GM23338 (cell line): ENCODE data around the gene DIAPH3.

Experiments used
- EZH2 ChIP-seq: fragments of 200-600 bp; sonication (generic); IDR thresholded peaks from one replicate; pipeline ENCODE4 v1.8.0; 2017; ENCODE audit warnings: antibody characterized with exemption, mild to moderate bottlenecking, low read depth; ENCODE audit not compliant: unreplicated experiment
- EZH2phosphoT487 ChIP-seq: fragments of 200-600 bp; sonication (generic); IDR thresholded peaks from one replicate; pipeline ENCODE4 v1.8.1; 2018; ENCODE audit warnings: antibody characterized with exemption; ENCODE audit not compliant: unreplicated experiment
- NANOG ChIP-seq: IDR thresholded peaks from 2 replicates; pipeline ENCODE4 v1.6.1; 2016; ENCODE audit warnings: antibody characterized with exemption, borderline replicate concordance
- POLR2AphosphoS5 ChIP-seq: IDR thresholded peaks from 2 replicates; pipeline ENCODE4 v1.6.1; 2016; ENCODE audit warnings: antibody characterized with exemption, low read depth
- TF ChIP-seq, protein P1 (sequence below), 2 experiments: fragments of 200-600 bp in 1 of 2; sonication (generic) in 1 of 2; conservative IDR thresholded peaks; 2 replicates each; pipeline versions ENCODE4 v1.5.1 to v1.6.1; 2016 to 2017; ENCODE audit warnings: antibody characterized with exemption in 2 of 2, low read depth in 2 of 2, mild to moderate bottlenecking in 2 of 2, moderate library complexity in 1 of 2

DNA sequence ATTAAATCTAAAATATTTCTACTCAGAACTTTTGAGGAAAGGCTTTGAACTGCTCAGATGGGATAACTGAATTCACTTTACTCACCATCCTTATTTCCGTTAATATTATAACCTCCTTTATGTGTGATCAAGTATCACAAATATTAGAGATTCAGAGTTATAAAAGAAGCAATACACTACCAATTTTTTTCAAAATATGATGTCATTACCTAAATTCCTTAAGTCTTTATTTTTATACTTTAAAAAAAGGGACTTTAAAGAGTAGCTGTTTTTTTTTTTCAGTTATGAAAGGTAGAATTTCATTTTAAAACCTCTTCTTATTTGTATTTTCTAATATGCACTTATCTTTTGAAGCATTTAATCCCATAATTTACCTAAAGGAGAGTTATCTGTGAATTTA, 239.5 kb downstream of the DIAPH3 start:
- TF ChIP-seq, protein P1, sequence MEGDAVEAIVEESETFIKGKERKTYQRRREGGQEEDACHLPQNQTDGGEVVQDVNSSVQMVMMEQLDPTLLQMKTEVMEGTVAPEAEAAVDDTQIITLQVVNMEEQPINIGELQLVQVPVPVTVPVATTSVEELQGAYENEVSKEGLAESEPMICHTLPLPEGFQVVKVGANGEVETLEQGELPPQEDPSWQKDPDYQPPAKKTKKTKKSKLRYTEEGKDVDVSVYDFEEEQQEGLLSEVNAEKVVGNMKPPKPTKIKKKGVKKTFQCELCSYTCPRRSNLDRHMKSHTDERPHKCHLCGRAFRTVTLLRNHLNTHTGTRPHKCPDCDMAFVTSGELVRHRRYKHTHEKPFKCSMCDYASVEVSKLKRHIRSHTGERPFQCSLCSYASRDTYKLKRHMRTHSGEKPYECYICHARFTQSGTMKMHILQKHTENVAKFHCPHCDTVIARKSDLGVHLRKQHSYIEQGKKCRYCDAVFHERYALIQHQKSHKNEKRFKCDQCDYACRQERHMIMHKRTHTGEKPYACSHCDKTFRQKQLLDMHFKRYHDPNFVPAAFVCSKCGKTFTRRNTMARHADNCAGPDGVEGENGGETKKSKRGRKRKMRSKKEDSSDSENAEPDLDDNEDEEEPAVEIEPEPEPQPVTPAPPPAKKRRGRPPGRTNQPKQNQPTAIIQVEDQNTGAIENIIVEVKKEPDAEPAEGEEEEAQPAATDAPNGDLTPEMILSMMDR (conservative IDR thresholded peaks at IDR 0.05; ENCODE audit: low read depth in 2 of 2), result no peak
- TF ChIP-seq EZH2phosphoT487 (no peak), EZH2 (no peak), POLR2AphosphoS5 (no peak), NANOG (no peak)
